Measurements from ENCODE around the gene LAMA3.

Gene LAMA3

GRCh38 chr18:23793985-23794867 is 105.0 kb downstream of the LAMA3 start:
- DNase-seq: no peak

GRCh38 chr18:23798249-23798648 is 109.0 kb downstream of the LAMA3 start:
- DNase-seq: no peak

- DNase-seq: no peak
Observed at GRCh38 chr18:23798824-23799223, 109.6 kb downstream of the LAMA3 start.

GRCh38 chr18:23799540-23799939 is 110.3 kb downstream of the LAMA3 start:
- no peak for DNase-seq

GRCh38 chr18:23800902-23801301 is 111.6 kb downstream of the LAMA3 start:
- no peak for DNase-seq

GRCh38 chr18:23802817-23803216 is 113.6 kb downstream of the LAMA3 start:
- no peak for DNase-seq

GRCh38 chr18:23803755-23804154 is 114.5 kb downstream of the LAMA3 start:
- DNase-seq: no peak

GRCh38 chr18:23805898-23806297 is 116.6 kb downstream of the LAMA3 start:
- DNase-seq: no peak

- DNase-seq: no peak
Observed at GRCh38 chr18:23809415-23809814, 120.2 kb downstream of the LAMA3 start.

GRCh38 chr18:23810396-23810795 is 121.1 kb downstream of the LAMA3 start:
- DNase-seq: peak; percentile 11 to 17

GRCh38 chr18:23811176-23811575 is 121.9 kb downstream of the LAMA3 start:
- no peak for DNase-seq

- peak in 1 of 2 donors; percentile 55 for DNase-seq
Observed at GRCh38 chr18:23812546-23813440, 123.5 kb downstream of the LAMA3 start.

GRCh38 chr18:23814991-23815614 is 125.8 kb downstream of the LAMA3 start:
- no peak for DNase-seq

- no peak for DNase-seq
Observed at GRCh38 chr18:23816021-23816420, 126.8 kb downstream of the LAMA3 start.

- DNase-seq: no peak
Observed at GRCh38 chr18:23816740-23817139, 127.5 kb downstream of the LAMA3 start.

- DNase-seq: no peak
Observed at GRCh38 chr18:23819001-23819400, 129.7 kb downstream of the LAMA3 start.

- no peak for DNase-seq
Observed at GRCh38 chr18:23822590-23823385, 133.5 kb downstream of the LAMA3 start.

- DNase-seq: peak in 1 of 2 donors; percentile 27
Observed at GRCh38 chr18:23824240-23824639, 135.0 kb downstream of the LAMA3 start.

GRCh38 chr18:23824669-23825068 is 135.4 kb downstream of the LAMA3 start:
- DNase-seq: no peak

- no peak for DNase-seq
Observed at GRCh38 chr18:23825496-23825895, 136.2 kb downstream of the LAMA3 start.

GRCh38 chr18:23825978-23826405 is 136.7 kb downstream of the LAMA3 start:
- DNase-seq: no peak
